H1 (cell line): Measurements from ENCODE around the gene LEMD2. TPM values are rescaled to one million over a fixed set of nuclear protein-coding genes. Genes with fewer than 3 reads are reported as not detected.

Experiments used
- CTCF ChIA-PET: fragments of 300-600 bp; sonication (Branson Sonifier 250); formaldehyde crosslinking; loops from one replicate; lab custom pipeline; 2021; ENCODE audit not compliant: partially characterized antibody; lab: Charles Lee
- POLR2A ChIA-PET: fragments of 300-600 bp; sonication (Branson Sonifier 250); formaldehyde crosslinking; loops from one replicate; lab custom pipeline; 2021; ENCODE audit warnings: inconsistent platforms; ENCODE audit not compliant: partially characterized antibody; lab: Charles Lee
- DNase-seq, 2 experiments: peaks; one replicate each; pipeline versions ENCODE4 v3.0.0 to v3.0.0-alpha.2; 2010 to 2022; ENCODE audit warnings: low spot score in 2 of 2, low read depth in 1 of 2, mixed read lengths in 1 of 2
- FAIRE-seq: peaks from 2 replicates; lab custom pipeline; 2011; peaks lifted over from hg19 to GRCh38; lab: Jason Lieb, UNC
- H2AFZ ChIP-seq: 2 replicates; pipeline ENCODE4 v1.8.1; 2012; ENCODE audit warnings: low read length, inconsistent platforms
- H2AK5ac ChIP-seq: 2 replicates; pipeline ENCODE4 v1.6.1; 2013; ENCODE audit warnings: low read depth, low read length
- H2BK120ac ChIP-seq: replicated peaks from 2 replicates; pipeline ENCODE3; 2013; ENCODE audit warnings: low read depth, low read length, inconsistent platforms
- H2BK12ac ChIP-seq: 2 replicates; pipeline ENCODE4 v1.6.1; 2013; ENCODE audit warnings: low read depth, low read length
- H2BK15ac ChIP-seq: 2 replicates; pipeline ENCODE4 v1.6.1; 2013; ENCODE audit warnings: low read length
- H2BK20ac ChIP-seq: 2 replicates; pipeline ENCODE4 v1.6.1; 2013; ENCODE audit warnings: low read length
- H2BK5ac ChIP-seq: 2 replicates; pipeline ENCODE4 v1.6.1; 2013; ENCODE audit warnings: low read depth, low read length
- H3K14ac ChIP-seq: 2 replicates; pipeline ENCODE4 v1.6.1; 2013; ENCODE audit warnings: inconsistent platforms; ENCODE audit not compliant: insufficient read length
- H3K18ac ChIP-seq: 2 replicates; pipeline ENCODE4 v1.6.1; 2013; ENCODE audit warnings: low read length; ENCODE audit errors: extremely low read depth
- H3K23ac ChIP-seq: 2 replicates; pipeline ENCODE4 v1.6.1; 2013; ENCODE audit warnings: inconsistent platforms; ENCODE audit not compliant: insufficient read length
- H3K23me2 ChIP-seq: 2 replicates; pipeline ENCODE4 v1.6.1; 2013; ENCODE audit warnings: low read depth, low read length
- H3K27ac ChIP-seq: 2 replicates; pipeline ENCODE4 v1.6.1; 2011; ENCODE audit warnings: low read depth, low read length, inconsistent platforms
- H3K27me3 ChIP-seq, 4 experiments: replicated peaks in 1 of 4; 1 replicate in 1 of 4; 2 replicates in 3 of 4; pipeline versions ENCODE4 v1.6.1 to v1.8.1; 2011 to 2013; ENCODE audit warnings: low read length in 3 of 4, mild to moderate bottlenecking in 3 of 4, inconsistent platforms in 2 of 4, mixed read lengths in 2 of 4, moderate library complexity in 1 of 4; ENCODE audit not compliant: control insufficient read depth in 3 of 4, insufficient read depth in 3 of 4; ENCODE audit errors: extremely low read depth in 1 of 4
- H3K36me3 ChIP-seq, 4 experiments: 2 replicates each; pipeline versions ENCODE4 v1.6.1 to v1.8.1; 2011 to 2013; ENCODE audit warnings: mild to moderate bottlenecking in 4 of 4, low read length in 3 of 4, moderate library complexity in 2 of 4, control low read depth in 1 of 4, inconsistent platforms in 1 of 4; ENCODE audit not compliant: insufficient read depth in 4 of 4, control insufficient read depth in 2 of 4
- H3K4ac ChIP-seq: replicated peaks from 2 replicates; pipeline ENCODE3; 2013; ENCODE audit warnings: low read length, low read depth, mixed read lengths, inconsistent platforms; ENCODE audit not compliant: insufficient read length
- H3K4me1 ChIP-seq, 4 experiments: replicated peaks in 1 of 4; 1 replicate in 1 of 4; 2 replicates in 3 of 4; pipeline versions ENCODE4 v1.6.1 to v1.8.1; 2011 to 2013; ENCODE audit warnings: low read length in 3 of 4, inconsistent platforms in 2 of 4, mixed read lengths in 1 of 4; ENCODE audit not compliant: insufficient read depth in 4 of 4, control insufficient read depth in 3 of 4
- H3K4me2 ChIP-seq, 2 experiments: 2 replicates each; pipeline versions ENCODE4 v1.6.1 to v1.8.1; 2011 to 2013; ENCODE audit warnings: low read depth in 2 of 2, low read length in 2 of 2, control low read depth in 1 of 2, inconsistent platforms in 1 of 2, mild to moderate bottlenecking in 1 of 2; ENCODE audit not compliant: insufficient read depth in 1 of 2
- H3K4me3 ChIP-seq, 4 experiments: fragments of 200-600, 300-600 bp in 1 of 4; sonication (generic), shearing (Covaris generic), sonication (Bioruptor Twin) in 1 of 4; 2 replicates each; pipeline versions ENCODE4 v1.5.1 to v1.8.1; 2011 to 2016; ENCODE audit warnings: low read length in 4 of 4, low read depth in 3 of 4, control low read depth in 2 of 4, inconsistent platforms in 2 of 4, mild to moderate bottlenecking in 2 of 4, mixed read lengths in 1 of 4, moderate library complexity in 1 of 4; ENCODE audit not compliant: insufficient read depth in 2 of 4; ENCODE audit errors: extremely low read depth in 1 of 4
- H3K56ac ChIP-seq: replicated peaks from 2 replicates; pipeline ENCODE3; 2013; ENCODE audit warnings: low read depth, mild to moderate bottlenecking, mixed read lengths, low read length, inconsistent platforms; ENCODE audit not compliant: insufficient read length
- H3K79me1 ChIP-seq: 2 replicates; pipeline ENCODE4 v1.6.1; 2013; ENCODE audit warnings: low read depth, low read length, control low read depth
- H3K79me2 ChIP-seq, 2 experiments: 2 replicates each; pipeline versions ENCODE4 v1.6.1 to v1.8.1; 2012 to 2013; ENCODE audit warnings: low read length in 2 of 2, mild to moderate bottlenecking in 2 of 2, inconsistent platforms in 1 of 2; ENCODE audit not compliant: insufficient read depth in 2 of 2, control insufficient read depth in 1 of 2
- H3K9ac ChIP-seq, 4 experiments: replicated peaks in 1 of 4; 1 replicate in 1 of 4; 2 replicates in 3 of 4; pipeline versions ENCODE4 v1.6.1 to v1.8.1; 2011 to 2013; ENCODE audit warnings: low read depth in 3 of 4, low read length in 3 of 4, control low read depth in 2 of 4, mild to moderate bottlenecking in 2 of 4, moderate library complexity in 2 of 4, inconsistent platforms in 1 of 4; ENCODE audit errors: extremely low read depth in 1 of 4
- H3K9me3 ChIP-seq, 2 experiments: 2 replicates each; pipeline versions ENCODE4 v1.6.1 to v1.8.1; 2012 to 2013; ENCODE audit warnings: mild to moderate bottlenecking in 2 of 2, moderate library complexity in 2 of 2, control low read depth in 1 of 2, inconsistent platforms in 1 of 2, low read depth in 1 of 2, low read length in 1 of 2, mixed read lengths in 1 of 2; ENCODE audit not compliant: insufficient read depth in 2 of 2
- H4K20me1 ChIP-seq, 2 experiments: replicated peaks in 1 of 2; 2 replicates each; pipeline versions ENCODE3 to v1.8.1; 2011 to 2013; ENCODE audit warnings: inconsistent platforms in 2 of 2, low read length in 2 of 2, mild to moderate bottlenecking in 1 of 2; ENCODE audit not compliant: insufficient read depth in 2 of 2, control insufficient read depth in 1 of 2
- H4K5ac ChIP-seq: 2 replicates; pipeline ENCODE4 v1.6.1; 2013; ENCODE audit warnings: low read length, low read depth, mixed read lengths, inconsistent platforms; ENCODE audit not compliant: insufficient read length
- H4K8ac ChIP-seq: 2 replicates; pipeline ENCODE4 v1.8.0; 2013; ENCODE audit warnings: mild to moderate bottlenecking, moderate library complexity, low read length, inconsistent platforms; ENCODE audit not compliant: insufficient read depth; ENCODE audit errors: extremely low read depth
- H4K91ac ChIP-seq: replicated peaks from 2 replicates; pipeline ENCODE3; 2013; ENCODE audit warnings: low read length, mixed read lengths, inconsistent platforms; ENCODE audit not compliant: insufficient read length
- ATF3 ChIP-seq: IDR thresholded peaks from 2 replicates; pipeline ENCODE4 v1.6.1; 2011; ENCODE audit warnings: low read depth, mild to moderate bottlenecking, low read length; ENCODE audit not compliant: insufficient read depth
- RNF2 ChIP-seq: fragments of 200-900, 300-1000 bp; sonication (generic); IDR thresholded peaks from 2 replicates; pipeline ENCODE4 v1.7.1; 2016; ENCODE audit warnings: borderline replicate concordance, low read depth, mild to moderate bottlenecking, antibody characterized with exemption, low read length; ENCODE audit not compliant: poor library complexity, severe bottlenecking; ENCODE audit errors: missing control alignments
- TBP ChIP-seq: IDR thresholded peaks from 2 replicates; pipeline ENCODE4 v1.6.1; 2011; ENCODE audit warnings: low read depth, low read length, improper control_type of control experiment
- WGBS, 2 experiments: shearing (Covaris generic) in 1 of 2; methylation state at CpG; one replicate each; pipeline versions ENCODE4 v1.1.6 to v1.1.7; 2013 to 2015; ENCODE audit warnings: low lambda C conversion rate in 2 of 2, mixed read lengths in 2 of 2, inconsistent platforms in 1 of 2, low coverage in 1 of 2, missing lambda C conversion rate in 1 of 2; ENCODE audit not compliant: insufficient replicate concordance in 2 of 2, insufficient coverage in 1 of 2, insufficient read length in 1 of 2; ENCODE audit errors: extremely low coverage in 1 of 2, missing lambda C conversion rate in 1 of 2; 5-methylcytosine and 5-hydroxymethylcytosine counted together
- polyA plus RNA-seq, 7 experiments: library from polyadenylated mRNA; depleted of rRNA in 3 of 7; stranded (reverse) in 5 of 7; unstranded in 2 of 7; fragments of >200 nt in 5 of 7; fragments of 200-250 nt in 2 of 7; gene quantifications; 1 replicate in 5 of 7; 2 replicates in 1 of 7; 4 replicates in 1 of 7; pipeline versions ENCODE4 v1.2.1 to v1.2.3, GENCODE V29; 2011 to 2013; ENCODE audit warnings: missing spikeins in 2 of 7, mixed read lengths in 2 of 7
- total RNA-seq: library from RNA; stranded (reverse); fragmentation: NEBNext Ultra II Directional; extraction: Animal tissue kit (Norgen Biotek cat#: 25700); gene quantifications from 2 replicates; pipeline ENCODE4 v1.2.1, GENCODE V29; 2021

LEMD2 gene
- total and polyA plus RNA-seq, 2 of the 8 experiments (the other 6 are each of a cell fraction or from before 2014, with no cell fraction given) = 32.7 to 57.3 TPM

- Histone ChIP-seq H3K23ac (no peak overlapping the region), H4K91ac (no peak overlapping the region), H3K9ac (no peak overlapping the region), H3K14ac (no peak overlapping the region), H4K8ac (no peak overlapping the region), H3K4me3 (no peak overlapping the region), H3K79me1 (no peaks in the 10 kb centered on the region), H3K27me3 (no peaks in the 10 kb centered on the region; a peak in 2 of 7 replicates), H3K56ac (no peak overlapping the region), H2BK5ac (peak overlapping the region; percentile 24; the same call in 1 of the 2 replicates), H2BK15ac (peak overlapping the region; percentile 92; the same call in 1 of the 2 replicates), H3K18ac (no peak overlapping the region), H2AK5ac (no peak overlapping the region), H4K20me1 (no peaks in the 10 kb centered on the region), H2BK12ac (peak overlapping the region; percentile 23; the same call in 1 of the 2 replicates), H2AFZ (no peak overlapping the region), H4K5ac (no peak overlapping the region), H3K23me2 (no peaks in the 10 kb centered on the region), H2BK20ac (no peak overlapping the region), H3K27ac (no peak overlapping the region), H3K9me3 (no peaks in the 10 kb centered on the region), H2BK120ac (no peak overlapping the region), H3K79me2 (no peaks in the 10 kb centered on the region), H3K4ac (no peak overlapping the region), H3K36me3 (no peaks in the 10 kb centered on the region), H3K4me2 (no peak overlapping the region), H3K4me1 (peaks cover 7 to 32% (median 19%) of the 10 kb centered on the region in 4 experiments)
- TF ChIP-seq TBP (peak; percentile 59; the same call in 1 of the 2 replicates), ATF3 (no peak), RNF2 (no peak)
- ChIA-PET CTCF (interaction anchor here (0.6 to 12.0 kb wide), 22 partner anchors 7 to 427 kb away, joined by 3 to 171 read pairs (median 4); partner anchors contain the start of gene UQCC2), POLR2A (interaction anchor here (0.9 to 1.7 kb wide), 3 partner anchors 11 to 31 kb away, joined by 3 to 5 read pairs (median 3); partner anchors contain the start of gene UQCC2)
- no peak for DNase-seq
- 80% methylated on average over 7 of the region's 7 CpGs; no CpG with 5 or more reads in 1 of the 2 experiments for WGBS, 2 experiments
- FAIRE-seq = no peak
These were observed 46.1 kb downstream of the LEMD2 start for GRCh38 chr6:33742837-33743236.
